Lung (tissue), 12 donors: ENCODE data around the gene COBLL1. TPM values are rescaled to one million over a fixed set of nuclear protein-coding genes. Genes with fewer than 3 reads are reported as not detected.

Experiments
- ATAC-seq: fragments of 200-7000 bp; cut with Tn5 transposase; one replicate; pipeline ENCODE4 v1.9.1; 2020; ENCODE audit warnings: moderate number of reproducible peaks; ENCODE audit not compliant: insufficient read depth, low FRiP score
- DNase-seq, 3 donors: peaks; one replicate each; pipeline ENCODE4 v3.0.0-alpha.2; 2013 to 2017
- H3K27ac ChIP-seq, 2 donors: one replicate each; pipeline ENCODE4 v1.5.1; 2013; ENCODE audit warnings: mild to moderate bottlenecking in 2 of 2, moderate library complexity in 2 of 2, control low read depth in 1 of 2, inconsistent platforms in 1 of 2, low read depth in 1 of 2, low read length in 1 of 2
- H3K27me3 ChIP-seq, 3 donors: one replicate each; pipeline ENCODE4 v1.5.1; 2013; ENCODE audit warnings: low read length in 2 of 3; ENCODE audit not compliant: control insufficient read depth in 3 of 3, insufficient read depth in 3 of 3
- H3K36me3 ChIP-seq, 4 donors: one replicate each; pipeline ENCODE4 v1.5.1; 2013; ENCODE audit warnings: low read length in 4 of 4, mild to moderate bottlenecking in 1 of 4, moderate library complexity in 1 of 4; ENCODE audit not compliant: control insufficient read depth in 4 of 4, insufficient read depth in 4 of 4
- H3K4me1 ChIP-seq, 5 donors: one replicate each; pipeline ENCODE4 v1.5.1; 2013; ENCODE audit warnings: low read length in 5 of 5, mild to moderate bottlenecking in 2 of 5, moderate library complexity in 1 of 5; ENCODE audit not compliant: control insufficient read depth in 5 of 5, insufficient read depth in 5 of 5
- H3K4me3 ChIP-seq: one replicate; pipeline ENCODE4 v1.5.1; 2013; ENCODE audit warnings: mild to moderate bottlenecking, control low read depth, moderate library complexity
- H3K9ac ChIP-seq, 2 donors: one replicate each; pipeline ENCODE4 v1.5.1; 2013; ENCODE audit warnings: low read length in 2 of 2, control low read depth in 1 of 2; ENCODE audit not compliant: insufficient read depth in 1 of 2
- H3K9me3 ChIP-seq, 4 donors: one replicate each; pipeline ENCODE4 v1.5.1; 2013; ENCODE audit warnings: low read length in 3 of 4, mild to moderate bottlenecking in 1 of 4, moderate library complexity in 1 of 4; ENCODE audit not compliant: control insufficient read depth in 4 of 4, insufficient read depth in 3 of 4
- CTCF ChIP-seq: IDR thresholded peaks from 2 replicates; pipeline ENCODE4 v1.5.1; 2012; ENCODE audit warnings: mild to moderate bottlenecking; ENCODE audit errors: control extremely low read depth, extremely low read depth
- WGBS, 2 donors: extraction: QIAGEN DNeasy Blood & Tissue Kit; methylation state at CpG; one replicate each; pipeline ENCODE4 v1.1.7; 2013; 5-methylcytosine and 5-hydroxymethylcytosine counted together
- polyA plus RNA-seq, 2 donors: library from polyadenylated mRNA; stranded (reverse); fragments of 200-250 nt; gene quantifications; one replicate each; pipeline ENCODE4 v1.2.1, GENCODE V29; 2013
- total RNA-seq, 2 donors: library from RNA; depleted of rRNA in 1 of 2; stranded (reverse); fragments of >200 nt in 1 of 2; gene quantifications; one replicate each; pipeline ENCODE4 v1.2.1, GENCODE V29; 2014 to 2021
- donor health status: control.
- donor health status: control.
- donor health status: Bipolar disorder and iron deficiency.
- donor health status: healthy.
- donor health status: DM: yes; HTN: yes; CAD: no.

The COBLL1 gene
- total and polyA plus RNA-seq, 4 donors = 13.0 to 86.5 (median 53.7) TPM

- no peaks in the 10 kb centered on the region for H3K27me3 ChIP-seq
- H3K9ac ChIP-seq = no peak overlapping the region
- no peak overlapping the region for H3K27ac ChIP-seq
- H3K36me3 ChIP-seq = no peaks in the 10 kb centered on the region
- no peaks in the 10 kb centered on the region for H3K9me3 ChIP-seq
- no peak overlapping the region for H3K4me3 ChIP-seq
- TF ChIP-seq CTCF = no peak
- no peak for DNase-seq
- no peaks in the 10 kb centered on the region for H3K4me1 ChIP-seq
- WGBS, 2 donors = 69 to 72% methylated on average over 3 of the region's 3 CpGs
- ATAC-seq = no peak
Measured at GRCh38 chr2:164766954-164767320, 74.7 kb downstream of the COBLL1 start.

- ATAC-seq (no peak), DNase-seq (no peak)
- TF ChIP-seq CTCF = no peak
- Histone ChIP-seq H3K27ac (no peak overlapping the region), H3K36me3 (no peaks in the 10 kb centered on the region), H3K27me3 (no peaks in the 10 kb centered on the region), H3K9me3 (no peaks in the 10 kb centered on the region), H3K4me1 (no peaks in the 10 kb centered on the region), H3K4me3 (no peak overlapping the region), H3K9ac (no peak overlapping the region)
- 87 to 88% methylated on average over 4 of the region's 4 CpGs for WGBS, 2 donors
Measured at GRCh38 chr2:164766216-164766953, 75.2 kb downstream of the COBLL1 start.

- ATAC-seq (no peak), DNase-seq (no peak)
- 88 to 98% methylated on average over 3 of the region's 3 CpGs for WGBS, 2 donors
- Histone ChIP-seq H3K9me3 (no peaks in the 10 kb centered on the region), H3K27ac (no peak overlapping the region), H3K9ac (no peak overlapping the region), H3K36me3 (no peaks in the 10 kb centered on the region), H3K4me3 (no peak overlapping the region), H3K4me1 (peaks cover 0 to 2% (median 0%) of the 10 kb centered on the region in 5 donors), H3K27me3 (no peaks in the 10 kb centered on the region)
- no peak for TF ChIP-seq CTCF
Measured at GRCh38 chr2:164764996-164765395, 76.6 kb downstream of the COBLL1 start.

- Histone ChIP-seq H3K9ac (no peak overlapping the region), H3K27me3 (no peaks in the 10 kb centered on the region), H3K4me1 (peaks cover 0 to 2% (median 0%) of the 10 kb centered on the region in 5 donors), H3K9me3 (no peaks in the 10 kb centered on the region), H3K27ac (no peak overlapping the region), H3K36me3 (no peaks in the 10 kb centered on the region), H3K4me3 (no peak overlapping the region)
- ATAC-seq = no peak
- 95 to 96% methylated on average over 1 of the region's 1 CpG for WGBS, 2 donors
- no peak for DNase-seq
- TF ChIP-seq CTCF = no peak
Measured at GRCh38 chr2:164764474-164764873, 77.1 kb downstream of the COBLL1 start.
